Stomach (tissue), 4 donors: ENCODE results near the gene CHD5.

Source experiments
- EP300 ChIP-seq: sonication (generic); formaldehyde crosslinking; IDR thresholded peaks from one replicate; pipeline ENCODE4 v1.6.1; 2017; ENCODE audit warnings: antibody characterized with exemption
- POLR2A ChIP-seq, 4 donors: fragments of 450-650 bp; IDR thresholded peaks; one replicate each; pipeline ENCODE4 v1.6.1; 2016; ENCODE audit warnings: antibody characterized with exemption in 4 of 4, control low read depth in 2 of 4, mild to moderate bottlenecking in 1 of 4, moderate library complexity in 1 of 4
- TF ChIP-seq, protein P1 (sequence below), 7 experiments: fragments of 450-650 bp in 4 of 7; fragments of 200-600 bp in 3 of 7; sonication (generic) in 3 of 7; IDR thresholded peaks; one replicate each; pipeline ENCODE4 v1.5.1; 2016 to 2019; ENCODE audit warnings: antibody characterized with exemption in 7 of 7, control low read depth in 2 of 7, mild to moderate bottlenecking in 1 of 7

DNA sequence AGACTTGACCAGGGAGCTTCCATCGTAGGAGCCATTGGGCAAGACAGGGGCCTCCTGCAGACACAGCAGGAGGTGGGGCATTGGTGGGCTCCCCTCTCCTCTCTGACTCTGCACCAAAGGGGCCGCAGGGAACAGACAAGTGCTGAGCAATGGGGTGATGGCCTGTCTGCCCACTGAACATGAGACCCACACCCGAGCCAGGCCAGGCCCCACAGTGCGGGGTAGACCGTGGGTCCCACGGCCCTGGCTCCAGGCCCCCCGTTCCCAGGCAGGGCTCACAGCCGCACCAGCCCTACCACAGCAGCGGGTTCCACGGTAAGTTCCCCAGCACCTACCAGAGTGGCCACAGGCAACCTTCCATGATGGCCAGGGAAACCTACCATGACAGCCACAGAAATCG, 45.9 kb downstream of the CHD5 start:
- TF ChIP-seq, protein P1, sequence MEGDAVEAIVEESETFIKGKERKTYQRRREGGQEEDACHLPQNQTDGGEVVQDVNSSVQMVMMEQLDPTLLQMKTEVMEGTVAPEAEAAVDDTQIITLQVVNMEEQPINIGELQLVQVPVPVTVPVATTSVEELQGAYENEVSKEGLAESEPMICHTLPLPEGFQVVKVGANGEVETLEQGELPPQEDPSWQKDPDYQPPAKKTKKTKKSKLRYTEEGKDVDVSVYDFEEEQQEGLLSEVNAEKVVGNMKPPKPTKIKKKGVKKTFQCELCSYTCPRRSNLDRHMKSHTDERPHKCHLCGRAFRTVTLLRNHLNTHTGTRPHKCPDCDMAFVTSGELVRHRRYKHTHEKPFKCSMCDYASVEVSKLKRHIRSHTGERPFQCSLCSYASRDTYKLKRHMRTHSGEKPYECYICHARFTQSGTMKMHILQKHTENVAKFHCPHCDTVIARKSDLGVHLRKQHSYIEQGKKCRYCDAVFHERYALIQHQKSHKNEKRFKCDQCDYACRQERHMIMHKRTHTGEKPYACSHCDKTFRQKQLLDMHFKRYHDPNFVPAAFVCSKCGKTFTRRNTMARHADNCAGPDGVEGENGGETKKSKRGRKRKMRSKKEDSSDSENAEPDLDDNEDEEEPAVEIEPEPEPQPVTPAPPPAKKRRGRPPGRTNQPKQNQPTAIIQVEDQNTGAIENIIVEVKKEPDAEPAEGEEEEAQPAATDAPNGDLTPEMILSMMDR (IDR thresholded peaks at IDR 0.05) = no peak
- no peak for TF ChIP-seq POLR2A (IDR thresholded peaks at IDR 0.05)
- no peak for TF ChIP-seq EP300
